ENCODE results near the gene SSX2B.
"Not testable (repeated sequence)": the region's sequence is repeated elsewhere in the genome, so short reads cannot be mapped to it uniquely, and the experiment has no call there.

The SSX2B gene

GRCh38 chrX:52750952-52751351 lies at the start of gene SSX2B:
TSS of gene SSX2B (plus strand) at chrX:52751252. CDS start at chrX:52752681, 1,429 bp downstream.
- DNase-seq, result not testable (repeated sequence)

- DNase-seq, result not testable (repeated sequence)
These were observed 44.0 kb upstream of the SSX2B start, which contains the start of gene SSX2 for GRCh38 chrX:52707078-52707477. TSS of gene SSX2 (minus strand) at chrX:52707178. CDS start at chrX:52705749, 1,429 bp downstream.

- not testable (repeated sequence) for DNase-seq
These were observed 14.9 kb downstream of the SSX2B start for GRCh38 chrX:52765983-52766382.

- DNase-seq, result not testable (repeated sequence)
These were observed 22.5 kb downstream of the SSX2B start for GRCh38 chrX:52773504-52773903.

GRCh38 chrX:52797327-52797726 lies 46.3 kb downstream of the SSX2B start, which contains the start of gene SPANXN5:
TSS of gene SPANXN5 (minus strand) at chrX:52797427. CDS start at chrX:52797348, 79 bp downstream.
- not testable (repeated sequence) for DNase-seq

GRCh38 chrX:52804876-52805275 lies 53.8 kb downstream of the SSX2B start:
- DNase-seq, result not testable (repeated sequence)

All from DMS 273 treated with DMSO at 0.1 percent for 48 hours (cell line).